Ishikawa (cell line): ENCODE results near the gene COX7C.

ENCODE experiments used
- CREB1 ChIP-seq: IDR thresholded peaks from 2 replicates; pipeline ENCODE4 v1.6.1; 2012; ENCODE audit warnings: low read depth
- EGR1 ChIP-seq: IDR thresholded peaks from 2 replicates; pipeline ENCODE4 v1.6.1; 2012
- EP300 ChIP-seq: IDR thresholded peaks from 2 replicates; pipeline ENCODE4 v1.6.1; 2012; ENCODE audit warnings: borderline replicate concordance
- FOXM1 ChIP-seq: IDR thresholded peaks from 2 replicates; pipeline ENCODE4 v1.6.1; 2012; ENCODE audit warnings: low read depth, borderline replicate concordance
- MAX ChIP-seq: IDR thresholded peaks from 2 replicates; pipeline ENCODE4 v1.6.1; 2012
- NFIC ChIP-seq: IDR thresholded peaks from 2 replicates; pipeline ENCODE4 v1.6.1; 2012
- RAD21 ChIP-seq: IDR thresholded peaks from 2 replicates; pipeline ENCODE4 v1.6.1; 2012; ENCODE audit warnings: low read depth
- REST ChIP-seq: IDR thresholded peaks from 2 replicates; pipeline ENCODE4 v1.6.1; 2012; ENCODE audit warnings: low read depth, mild to moderate bottlenecking
- YY1 ChIP-seq: IDR thresholded peaks from 2 replicates; pipeline ENCODE4 v1.6.1; 2012; ENCODE audit warnings: low read depth
- TF ChIP-seq, protein P1 (sequence below): IDR thresholded peaks from 2 replicates; pipeline ENCODE4 v1.6.1; 2012

DNA sequence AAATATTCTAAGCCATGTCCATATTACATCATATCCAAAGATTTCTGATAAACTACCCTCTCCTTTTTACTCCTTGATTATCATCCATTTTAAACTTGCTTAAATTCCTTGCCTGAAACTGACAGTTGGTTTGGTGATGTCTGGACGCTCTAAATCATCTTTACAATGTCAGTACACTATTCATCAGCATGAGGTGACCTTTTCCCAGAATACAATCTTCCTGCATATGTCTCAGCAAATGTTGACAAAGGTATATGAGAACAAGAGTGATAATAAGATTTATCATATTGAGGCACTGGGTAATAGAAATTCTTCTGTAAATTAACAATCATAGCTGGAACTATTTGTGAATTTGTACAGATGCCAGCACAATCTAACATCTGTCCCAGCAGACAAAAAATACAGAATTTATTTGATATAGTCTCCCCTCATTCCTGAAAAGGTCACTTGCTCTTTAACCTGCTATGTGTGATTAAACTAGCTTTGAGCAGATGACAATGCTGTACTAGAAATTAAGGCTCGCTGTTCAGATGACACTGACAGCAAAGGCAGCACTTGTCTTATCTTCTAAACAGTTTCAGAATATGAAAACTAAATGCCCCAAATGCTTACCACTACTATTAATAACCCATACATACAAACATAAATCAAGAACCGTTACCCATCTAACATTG lies 32.2 kb downstream of the COX7C start:
- TF ChIP-seq MAX (no peak), FOXM1 (no peak), EP300 (no peak), CREB1 (no peak), YY1 (no peak), REST (no peak), NFIC (no peak), RAD21 (no peak), EGR1 (no peak)
- TF ChIP-seq, protein P1, sequence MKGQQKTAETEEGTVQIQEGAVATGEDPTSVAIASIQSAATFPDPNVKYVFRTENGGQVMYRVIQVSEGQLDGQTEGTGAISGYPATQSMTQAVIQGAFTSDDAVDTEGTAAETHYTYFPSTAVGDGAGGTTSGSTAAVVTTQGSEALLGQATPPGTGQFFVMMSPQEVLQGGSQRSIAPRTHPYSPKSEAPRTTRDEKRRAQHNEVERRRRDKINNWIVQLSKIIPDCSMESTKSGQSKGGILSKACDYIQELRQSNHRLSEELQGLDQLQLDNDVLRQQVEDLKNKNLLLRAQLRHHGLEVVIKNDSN, result no peak
